HG02870 (cell line): ENCODE measurements around the gene U2AF1.
"Not testable (repeated sequence)": the region's sequence is repeated elsewhere in the genome, so short reads cannot be mapped to it uniquely, and the experiment has no call there.

Experiments used
- ATAC-seq: cut with Tn5 transposase; IDR thresholded peaks from one replicate; pipeline ENCODE4 v1.9.1; 2021; ENCODE audit warnings: mild to moderate bottlenecking, moderate library complexity; ENCODE audit not compliant: unreplicated experiment

Gene U2AF1, protein sequence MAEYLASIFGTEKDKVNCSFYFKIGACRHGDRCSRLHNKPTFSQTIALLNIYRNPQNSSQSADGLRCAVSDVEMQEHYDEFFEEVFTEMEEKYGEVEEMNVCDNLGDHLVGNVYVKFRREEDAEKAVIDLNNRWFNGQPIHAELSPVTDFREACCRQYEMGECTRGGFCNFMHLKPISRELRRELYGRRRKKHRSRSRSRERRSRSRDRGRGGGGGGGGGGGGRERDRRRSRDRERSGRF

DNA sequence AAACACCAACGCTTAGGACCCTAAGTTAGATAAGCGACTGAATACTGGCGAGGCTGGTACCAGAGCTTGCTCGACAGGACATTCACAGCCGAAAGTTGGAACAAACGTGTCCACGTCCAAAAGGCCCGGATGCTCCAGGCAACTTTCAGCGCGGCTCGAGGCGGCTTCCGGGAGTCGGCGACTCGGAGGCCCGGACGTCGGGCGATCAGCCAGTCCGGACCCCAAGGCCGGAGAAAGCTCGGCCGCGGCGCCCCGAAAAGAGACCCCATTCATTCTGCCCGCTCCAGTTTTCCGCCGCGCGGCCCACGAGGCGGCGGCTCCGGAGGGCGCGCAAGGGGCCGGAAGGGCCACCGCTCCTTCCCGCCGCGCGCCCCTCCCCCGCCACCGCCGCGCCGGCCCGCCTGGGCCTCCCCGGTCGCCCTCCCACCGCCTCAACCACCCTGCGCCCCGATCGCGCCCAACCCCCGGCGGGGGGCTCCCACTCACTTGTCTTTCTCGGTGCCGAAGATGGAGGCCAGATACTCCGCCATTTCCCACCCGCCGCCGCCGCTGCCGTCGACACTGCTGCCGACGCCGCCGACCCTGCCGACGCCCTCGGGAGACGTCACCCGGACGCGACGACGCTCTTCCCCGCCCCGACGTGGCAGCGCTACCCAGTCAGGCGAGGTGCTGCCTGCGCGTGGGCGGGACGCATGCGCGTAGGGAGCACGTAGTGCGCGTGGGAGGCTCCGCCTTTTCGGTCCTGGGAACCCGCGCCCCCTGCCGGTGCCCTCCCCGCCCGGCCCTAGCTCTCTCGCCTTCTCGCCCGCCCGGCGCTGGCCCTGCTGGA lies at the start of gene U2AF1:
Gene U2AF1 (minus strand): TSS at position 606 of the 829 bp plus-strand sequence. CDS start 76 bp downstream, at position 530.
- peak; percentile 50 for ATAC-seq

DNA sequence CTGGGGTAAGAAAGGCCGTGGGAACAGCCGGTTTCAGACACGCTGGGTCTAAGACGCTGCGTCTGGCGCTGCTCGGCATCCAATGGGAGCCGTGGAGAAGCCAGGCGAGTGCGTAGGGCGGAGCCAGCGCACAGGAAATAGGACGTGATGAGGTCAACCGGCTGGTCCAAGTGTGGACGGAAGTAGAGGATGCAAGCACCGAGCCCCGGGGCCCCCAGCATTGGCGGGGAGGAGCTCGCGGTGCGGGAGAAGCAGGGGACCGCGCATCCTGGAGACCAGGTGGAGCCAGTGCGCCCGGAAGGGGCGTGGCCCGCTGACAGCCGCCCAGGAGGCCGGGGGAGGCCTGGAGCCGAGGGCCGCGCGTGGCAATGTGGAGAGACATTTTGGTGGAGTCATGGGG lies 46.2 kb upstream of the U2AF1 start:
- not testable (repeated sequence) for ATAC-seq

DNA sequence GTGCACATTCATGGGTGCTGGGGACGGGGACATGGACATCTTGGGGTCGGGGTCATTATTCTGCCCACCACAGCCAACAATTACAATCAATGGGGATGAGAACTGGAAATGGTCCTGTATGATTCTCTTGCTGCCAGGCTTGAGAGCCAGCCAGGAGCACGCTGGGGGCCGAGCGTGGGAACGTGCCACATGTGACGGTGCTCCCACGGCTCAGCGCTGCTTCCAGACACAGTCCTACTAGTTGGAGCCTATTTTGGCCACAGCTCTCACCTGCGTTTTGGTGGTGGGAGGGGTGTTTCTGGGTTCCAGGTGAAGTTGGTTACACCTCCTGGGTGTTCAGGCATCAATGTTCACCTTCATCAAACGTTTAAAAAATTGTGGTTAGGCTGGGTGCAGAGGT lies 42.0 kb upstream of the U2AF1 start:
- not testable (repeated sequence) for ATAC-seq

DNA sequence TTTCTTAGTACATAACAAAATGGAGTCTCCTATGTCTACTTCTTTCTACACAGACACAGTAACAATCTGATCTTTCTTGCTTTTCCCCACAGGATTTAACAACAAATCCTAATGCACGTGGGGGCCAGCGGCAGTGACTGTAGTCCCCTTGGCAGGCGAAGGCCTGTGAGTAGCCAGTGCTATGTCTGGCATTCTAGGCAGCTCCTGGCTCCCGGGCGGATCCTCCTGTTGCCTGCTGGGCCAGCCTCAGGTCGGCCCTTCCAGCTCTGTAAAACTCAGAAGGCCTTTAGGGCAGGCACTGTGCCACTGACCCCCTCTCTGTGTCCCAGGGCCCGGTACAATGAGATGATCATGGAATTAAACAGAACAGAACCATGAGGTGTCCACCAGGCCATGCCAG lies 40.6 kb upstream of the U2AF1 start:
- not testable (repeated sequence) for ATAC-seq

DNA sequence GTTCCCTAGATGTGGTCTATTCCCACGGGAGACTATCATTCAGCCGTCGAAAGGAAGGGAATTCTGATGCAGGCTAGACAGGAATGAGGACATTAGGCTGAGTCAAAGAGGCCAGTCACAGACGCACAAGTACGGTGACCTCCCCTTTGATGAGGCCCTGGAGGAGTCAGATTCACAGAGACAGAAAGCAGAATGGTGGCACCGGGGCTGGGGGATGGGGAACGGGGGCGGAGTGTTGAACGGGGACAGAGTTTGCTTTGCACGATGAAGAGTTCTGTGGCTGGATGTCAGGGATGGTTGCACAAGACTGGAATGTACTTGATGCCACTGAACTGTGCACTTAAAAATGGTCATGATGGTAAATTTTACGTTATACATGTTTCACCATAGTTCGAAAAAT lies 39.3 kb upstream of the U2AF1 start:
- ATAC-seq, result not testable (repeated sequence)

DNA sequence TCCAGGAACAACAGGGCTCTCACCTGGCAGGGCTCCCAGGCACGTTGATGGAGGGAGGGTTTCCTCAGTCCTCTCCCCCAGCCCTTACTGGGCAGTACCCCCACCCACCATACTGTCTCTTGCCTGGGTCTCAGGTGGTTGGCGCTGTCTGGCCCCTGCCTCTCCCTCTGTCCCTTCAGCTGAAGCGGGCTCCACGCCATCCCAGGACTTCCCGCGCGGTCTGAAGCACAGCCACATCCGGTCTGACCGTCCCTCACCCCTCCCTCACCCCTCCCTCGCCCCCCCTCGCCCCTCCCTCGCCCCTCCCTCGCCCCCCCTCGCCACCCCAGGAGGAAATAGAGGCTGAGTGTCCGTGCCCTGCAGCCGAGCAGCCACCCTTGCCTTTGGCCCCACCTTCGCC lies 34.0 kb upstream of the U2AF1 start:
- not testable (repeated sequence) for ATAC-seq

DNA sequence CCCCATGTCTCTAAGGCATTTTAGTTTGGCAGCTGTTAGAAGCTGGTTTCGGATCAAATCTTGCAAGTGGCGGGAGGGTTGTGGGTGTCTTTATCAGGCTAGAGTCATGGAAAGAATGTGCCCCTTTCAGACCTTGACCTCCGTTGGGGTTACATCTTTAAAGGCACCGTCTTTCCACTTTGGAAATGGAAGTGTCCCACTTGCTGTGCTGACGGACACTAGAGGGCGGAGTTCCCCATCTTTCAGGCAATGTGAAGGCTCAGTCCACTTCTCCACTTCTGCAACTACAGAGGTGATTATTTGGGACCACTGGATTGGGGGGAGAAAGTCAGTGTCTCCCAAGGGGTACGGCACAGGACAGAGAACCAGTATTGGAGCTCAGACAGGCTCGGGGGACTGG lies 31.6 kb upstream of the U2AF1 start:
- ATAC-seq, result not testable (repeated sequence)

DNA sequence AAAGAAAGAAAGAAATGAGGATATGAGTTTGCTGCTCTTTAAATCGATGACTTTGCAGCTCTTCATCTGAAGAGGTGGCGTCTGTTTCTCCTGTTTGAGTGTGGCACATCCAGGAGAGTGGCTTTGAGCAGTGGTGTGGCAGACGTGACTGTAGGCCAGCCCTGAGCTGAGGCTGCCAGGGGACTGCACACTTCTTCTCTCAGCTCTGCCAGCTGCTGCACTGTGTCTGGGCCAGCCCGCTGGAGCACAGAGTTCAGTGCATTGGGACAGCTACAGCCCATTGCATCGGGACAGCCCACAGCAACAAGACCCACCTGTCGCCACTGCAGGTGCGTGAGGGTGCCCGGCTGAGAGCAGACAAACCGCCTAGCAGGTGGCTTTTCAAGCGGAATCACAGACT lies 27.1 kb upstream of the U2AF1 start:
- ATAC-seq, result not testable (repeated sequence)

DNA sequence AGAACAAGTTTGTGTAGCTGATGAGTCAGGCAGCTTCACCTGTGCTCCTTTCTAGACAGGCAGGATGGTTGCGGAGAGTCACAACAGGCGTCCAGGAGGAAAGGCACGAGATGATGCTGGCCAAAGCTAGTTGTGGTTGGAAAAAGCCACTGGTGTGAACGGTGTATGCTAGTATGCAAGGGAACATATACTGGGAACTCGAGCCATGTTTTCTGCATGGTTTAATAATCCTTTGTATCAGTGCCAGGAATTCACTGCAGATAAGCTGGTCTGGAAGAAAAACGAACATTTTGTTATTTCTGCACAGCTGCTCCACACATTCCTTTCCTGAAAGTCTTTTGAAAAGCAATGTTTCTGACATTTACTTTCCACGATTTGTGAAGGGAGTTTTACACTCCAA lies 22.7 kb upstream of the U2AF1 start:
- not testable (repeated sequence) for ATAC-seq

DNA sequence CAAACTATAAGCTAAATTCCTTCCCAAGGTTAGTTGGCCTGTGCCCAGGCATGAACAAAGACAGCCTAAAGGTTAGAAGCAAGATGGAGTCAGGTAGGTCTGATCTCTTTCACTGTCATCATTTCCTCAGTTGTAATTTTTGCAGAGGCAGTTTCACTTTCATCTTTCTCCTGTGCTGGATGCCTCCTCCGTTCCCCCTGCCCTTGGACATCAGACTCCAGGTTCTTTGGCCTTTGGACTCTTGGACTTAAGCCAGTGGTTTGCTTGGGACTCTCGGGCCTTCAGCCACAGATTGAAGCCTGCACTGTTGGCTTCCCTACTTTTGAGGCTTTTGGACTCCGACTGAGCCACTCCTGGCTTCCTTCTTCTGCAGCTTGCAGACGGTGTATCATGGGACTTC lies 8.6 kb upstream of the U2AF1 start:
- ATAC-seq, result not testable (repeated sequence)

DNA sequence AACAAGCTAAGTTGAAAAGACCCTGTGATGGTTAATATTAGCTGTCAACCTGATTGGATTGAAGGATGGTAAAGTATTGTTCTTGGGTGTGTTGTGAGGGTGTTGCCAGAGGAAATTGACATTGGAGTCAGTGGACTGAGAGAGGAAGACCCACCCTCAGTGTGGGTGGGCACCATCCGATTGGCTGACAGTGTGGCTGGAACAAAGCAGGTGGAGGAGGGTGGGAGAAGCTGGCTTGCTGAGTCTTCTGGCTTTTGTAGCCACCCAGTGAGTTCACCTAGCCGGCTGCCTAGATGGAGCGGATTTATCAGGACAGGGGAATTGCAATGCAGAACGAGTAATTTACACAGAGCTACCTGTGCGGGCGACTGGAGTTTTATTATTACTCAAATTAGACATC lies 7.1 kb upstream of the U2AF1 start:
- not testable (repeated sequence) for ATAC-seq

DNA sequence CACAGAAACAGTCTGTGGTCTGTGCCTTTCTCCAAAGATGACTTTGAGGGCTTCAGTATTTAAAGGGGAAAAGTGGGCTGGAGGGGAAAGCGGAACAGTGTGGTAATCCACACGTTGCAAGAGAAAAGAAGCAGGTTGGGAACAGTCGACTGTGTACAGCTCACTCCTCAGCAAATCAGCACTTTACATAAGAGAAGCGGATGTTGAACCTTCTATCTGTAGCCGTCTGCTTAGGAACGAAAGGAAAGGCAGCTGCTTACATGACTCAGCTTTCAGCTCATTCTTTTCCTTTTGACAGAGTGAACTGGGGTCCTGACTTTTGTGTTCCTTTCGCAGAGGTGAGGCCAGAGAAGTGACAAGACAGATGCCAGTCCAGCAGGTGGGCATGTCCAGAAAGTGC lies 1.6 kb upstream of the U2AF1 start:
- ATAC-seq, result not testable (repeated sequence)

DNA sequence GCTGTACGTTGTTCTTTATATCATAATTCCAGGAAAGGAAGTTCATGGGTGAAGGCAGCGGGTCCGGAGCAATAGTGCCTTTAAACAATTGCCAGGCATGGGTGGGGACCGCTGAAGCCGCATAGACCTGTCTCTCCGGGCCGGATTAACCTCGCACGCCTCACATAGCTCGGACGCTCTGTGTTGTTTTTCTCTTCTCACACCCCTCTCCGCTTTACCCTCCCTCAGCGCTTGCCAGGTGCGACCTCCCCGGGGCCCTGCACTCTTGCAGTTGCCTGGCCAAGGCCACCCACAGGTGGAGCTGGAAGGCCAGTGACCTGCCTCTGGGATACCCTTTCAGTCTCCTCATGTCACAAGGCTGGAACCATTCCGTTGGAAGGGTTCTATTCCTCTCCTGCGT lies 807 bp upstream of the U2AF1 start:
- not testable (repeated sequence) for ATAC-seq

DNA sequence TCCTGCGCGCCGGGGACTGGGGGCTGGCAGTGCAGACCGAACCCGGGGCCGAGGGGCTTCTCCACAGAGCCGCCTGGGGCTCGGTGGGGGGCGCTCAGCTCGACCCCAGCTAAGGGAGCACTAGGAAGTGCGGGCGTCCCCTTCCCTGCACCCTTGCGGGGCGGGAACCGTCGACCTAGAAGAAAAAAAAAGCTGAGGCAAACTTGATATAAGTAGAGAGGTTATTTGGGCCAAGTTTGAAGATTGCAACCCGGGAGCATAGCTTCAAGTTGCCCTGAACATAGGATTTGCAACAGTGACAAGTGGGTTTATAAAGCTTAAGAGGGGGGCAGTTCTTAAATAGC lies 396 bp upstream of the U2AF1 start:
- peak; percentile 14 for ATAC-seq

DNA sequence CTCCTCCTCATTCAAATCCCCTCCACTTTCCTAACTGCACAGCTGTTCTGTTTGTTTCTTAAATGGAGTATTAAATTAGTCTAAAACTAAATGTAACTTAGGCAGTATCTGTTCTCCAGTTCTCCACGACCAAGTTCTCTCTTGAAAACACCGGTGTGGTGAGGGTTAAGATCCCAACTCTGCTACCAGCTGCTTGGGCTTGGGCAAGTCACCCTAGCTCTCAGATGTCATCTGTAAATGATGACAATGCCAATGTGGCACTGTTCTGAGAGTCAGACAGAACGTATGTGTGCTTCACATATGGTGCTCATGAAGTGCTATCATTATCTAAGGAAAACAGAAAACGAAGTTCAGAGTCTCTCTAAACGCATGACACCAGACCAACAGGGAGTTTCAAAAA lies 2.7 kb downstream of the U2AF1 start:
- ATAC-seq, result not testable (repeated sequence)

DNA sequence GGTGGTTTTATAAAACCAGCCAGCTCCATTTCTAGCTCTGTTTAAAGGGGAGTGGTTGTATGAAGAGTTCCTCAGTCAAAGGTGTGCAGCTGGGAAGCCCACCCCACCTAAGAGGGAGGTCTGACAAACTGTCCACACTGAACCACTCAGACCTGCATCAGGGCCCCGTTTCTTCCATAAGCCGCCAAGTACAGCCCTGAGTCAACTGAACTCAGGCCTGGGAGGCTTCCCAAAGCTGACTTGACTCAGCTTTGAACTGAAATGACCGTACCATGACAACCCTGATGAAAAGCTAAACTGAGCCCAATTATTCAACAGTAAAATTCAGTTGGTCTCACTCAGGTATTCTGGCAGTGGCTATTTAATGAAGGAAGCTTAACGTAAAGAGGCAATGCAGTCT lies 5.1 kb downstream of the U2AF1 start:
- not testable (repeated sequence) for ATAC-seq

DNA sequence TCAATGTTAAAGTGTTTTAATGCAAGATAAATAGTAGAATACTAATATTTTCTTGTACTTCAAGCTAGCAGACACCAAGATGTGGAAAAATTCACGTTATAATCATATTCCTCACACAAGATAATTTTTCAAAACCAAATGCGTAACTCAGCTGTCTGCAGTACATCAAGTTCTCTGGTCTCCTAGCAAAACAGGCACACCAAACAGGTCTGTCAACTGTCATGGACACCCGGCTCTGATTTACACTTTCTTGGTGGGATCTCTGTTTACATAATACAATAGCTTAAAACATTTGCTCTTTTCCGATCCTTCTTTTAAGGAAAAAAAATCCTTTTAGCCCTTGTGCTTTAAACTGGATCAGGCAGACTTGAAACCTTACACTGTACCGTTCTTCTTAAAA lies 5.7 kb downstream of the U2AF1 start:
- not testable (repeated sequence) for ATAC-seq

DNA sequence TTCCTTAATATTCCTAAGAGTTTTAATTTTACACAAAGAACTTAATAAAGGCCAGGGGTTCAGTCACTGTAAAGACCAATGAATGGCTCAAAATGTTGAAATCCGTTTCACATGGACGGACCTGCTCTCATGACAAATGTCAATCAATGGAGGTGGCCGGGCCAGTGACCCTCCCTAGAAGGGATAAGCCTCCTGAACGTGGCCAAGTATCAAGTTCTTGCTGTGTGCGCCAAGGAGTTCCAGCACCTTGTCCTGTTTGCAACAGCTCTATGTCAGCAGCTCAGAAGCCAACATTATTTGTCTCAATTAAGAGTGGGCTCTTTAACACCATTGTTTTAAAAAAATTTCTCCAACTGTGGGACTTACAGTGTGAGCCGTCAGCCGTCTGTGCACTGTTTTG lies 6.4 kb downstream of the U2AF1 start:
- not testable (repeated sequence) for ATAC-seq

DNA sequence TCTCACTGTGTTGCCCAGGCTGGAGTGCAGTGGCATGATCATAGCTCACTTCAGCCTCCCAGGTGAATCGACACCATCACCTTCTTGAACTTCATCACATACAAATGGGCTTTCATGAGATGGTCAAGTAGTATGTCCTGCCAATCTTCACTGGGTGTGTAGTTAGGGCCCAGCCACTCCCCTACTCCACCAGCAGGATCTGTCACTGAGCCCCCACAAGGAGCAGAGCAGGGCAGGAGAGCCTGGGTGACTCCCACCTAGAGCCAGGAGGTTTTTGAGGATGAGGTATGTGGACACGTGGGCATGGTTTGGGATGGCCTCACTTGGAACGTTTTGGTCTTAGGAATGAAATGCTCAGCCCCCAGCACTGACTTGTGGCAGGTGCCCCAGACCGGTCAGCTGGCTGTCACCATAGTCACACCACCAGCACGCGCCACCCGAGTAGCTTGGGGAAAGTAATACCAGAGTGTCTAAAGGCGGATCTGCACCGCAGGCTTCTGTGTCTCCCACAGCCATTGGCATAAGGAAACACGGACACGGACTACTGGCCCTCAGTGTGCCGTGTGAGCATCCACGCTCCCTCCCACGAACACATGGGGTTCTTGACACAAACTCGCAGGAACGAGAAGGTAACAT lies 15.3 kb downstream of the U2AF1 start:
- ATAC-seq, result not testable (repeated sequence)

DNA sequence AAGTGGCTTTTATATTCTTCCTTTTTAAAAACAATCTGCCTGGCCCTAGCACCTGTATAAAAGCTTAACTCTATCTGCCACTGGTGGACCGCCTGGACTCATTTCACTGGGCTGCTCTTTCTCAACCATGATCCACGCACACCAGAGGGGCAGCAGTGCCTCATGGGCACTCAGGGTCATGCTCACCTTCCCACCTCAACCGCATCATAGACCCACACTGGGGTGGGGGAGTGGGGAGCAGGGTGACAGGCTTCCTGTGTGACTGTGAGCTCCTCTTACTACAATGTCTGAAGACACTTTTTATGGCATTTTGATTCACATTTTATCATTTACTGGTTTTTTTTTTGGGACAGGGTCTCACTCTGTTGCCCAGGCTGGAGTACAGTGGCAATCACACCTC lies 16.4 kb downstream of the U2AF1 start:
- not testable (repeated sequence) for ATAC-seq

DNA sequence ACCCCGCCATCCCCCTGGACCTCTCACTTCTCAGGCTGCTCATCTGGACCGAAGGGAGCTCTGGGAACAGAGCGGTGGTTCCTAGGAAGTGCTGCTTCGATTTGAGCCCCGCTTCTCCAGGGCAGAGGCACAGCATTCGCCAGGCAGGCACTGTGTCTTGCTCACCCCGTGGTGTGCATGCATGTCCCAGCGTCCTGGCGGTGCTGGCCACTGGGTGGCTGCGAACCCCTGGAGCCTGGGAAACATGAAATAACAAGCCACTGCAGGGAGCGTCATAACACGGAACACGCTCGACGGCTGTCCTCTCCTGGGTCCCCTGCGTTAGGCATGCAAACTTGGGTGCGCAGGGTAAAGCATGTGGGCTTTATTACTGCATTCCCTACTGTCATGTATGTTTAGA lies 17.9 kb downstream of the U2AF1 start:
- ATAC-seq, result not testable (repeated sequence)
